GM12892 (cell line): ENCODE data around the gene UNC5A.

Source experiments
- DNase-seq: peaks from one replicate; pipeline ENCODE4 v3.0.0; 2011; ENCODE audit not compliant: insufficient read length
- FAIRE-seq: peaks from 2 replicates; lab custom pipeline; 2011; peaks lifted over from hg19 to GRCh38; lab: Jason Lieb, UNC
- POLR2A ChIP-seq: IDR thresholded peaks from 2 replicates; pipeline ENCODE4 v1.6.1; 2011; ENCODE audit warnings: low read depth, low read length, control low read depth
- POLR2AphosphoS5 ChIP-seq: IDR thresholded peaks from 2 replicates; pipeline ENCODE4 v1.6.1; 2011; ENCODE audit warnings: low read depth, low read length, control low read depth
- TAF1 ChIP-seq: IDR thresholded peaks from 2 replicates; pipeline ENCODE4 v1.6.1; 2011; ENCODE audit warnings: low read depth, mild to moderate bottlenecking, control low read depth, low read length, borderline replicate concordance

The UNC5A gene

GRCh38 chr5:176892663-176893062 is 82.3 kb downstream of the UNC5A start:
- FAIRE-seq (no peak), DNase-seq (no peak)
- TF ChIP-seq TAF1 (no peak), POLR2A (no peak), POLR2AphosphoS5 (no peak)

GRCh38 chr5:176894298-176894697 is 83.9 kb downstream of the UNC5A start:
- no peak for FAIRE-seq
- DNase-seq: no peak
- no peak for TF ChIP-seq POLR2AphosphoS5
- no peak for TF ChIP-seq POLR2A
- no peak for TF ChIP-seq TAF1

- FAIRE-seq (no peak), DNase-seq (no peak)
- TF ChIP-seq POLR2AphosphoS5 (no peak), POLR2A (no peak), TAF1 (no peak)
Measured at GRCh38 chr5:176895831-176896230, 85.5 kb downstream of the UNC5A start.

DNA sequence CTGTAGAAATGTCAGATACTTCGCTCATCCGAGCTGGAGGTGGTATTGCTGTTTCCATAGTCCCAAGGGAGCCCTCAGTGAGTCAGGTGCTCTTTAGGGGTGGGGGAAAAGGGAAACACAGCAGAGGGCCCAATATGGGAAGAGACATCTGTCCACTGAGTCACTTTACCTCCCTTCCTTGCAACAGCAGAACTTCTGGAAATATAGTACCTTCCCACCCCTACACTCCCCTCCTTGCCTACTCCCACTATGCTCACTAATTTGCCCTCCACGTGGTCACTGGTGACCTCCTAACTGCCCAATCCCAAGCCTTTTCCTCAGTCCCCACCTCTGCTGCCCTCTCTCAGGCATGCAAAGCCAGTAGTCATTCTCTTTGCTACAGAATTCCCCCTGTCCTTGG is 86.9 kb downstream of the UNC5A start:
- FAIRE-seq (no peak), DNase-seq (no peak)
- no peak for TF ChIP-seq POLR2A
- TF ChIP-seq TAF1: no peak
- no peak for TF ChIP-seq POLR2AphosphoS5

GRCh38 chr5:176899296-176899891 is 89.0 kb downstream of the UNC5A start, which contains the start of gene HK3:
TSS of gene HK3 (minus strand) at chr5:176899346. CDS start at chr5:176896159, 3,187 bp downstream.
- no peak for DNase-seq
- TF ChIP-seq TAF1: no peak
- no peak for TF ChIP-seq POLR2A
- TF ChIP-seq POLR2AphosphoS5: no peak
- FAIRE-seq: no peak

- TF ChIP-seq POLR2A (no peak), TAF1 (no peak), POLR2AphosphoS5 (no peak)
- FAIRE-seq: no peak
- no peak for DNase-seq
Measured at GRCh38 chr5:176899946-176900779, 89.8 kb downstream of the UNC5A start.

- FAIRE-seq (peak; percentile 40), DNase-seq (no peak)
- TF ChIP-seq TAF1 (no peak), POLR2AphosphoS5 (no peak), POLR2A (no peak)
Measured at GRCh38 chr5:176900780-176901204, 90.4 kb downstream of the UNC5A start.

DNA sequence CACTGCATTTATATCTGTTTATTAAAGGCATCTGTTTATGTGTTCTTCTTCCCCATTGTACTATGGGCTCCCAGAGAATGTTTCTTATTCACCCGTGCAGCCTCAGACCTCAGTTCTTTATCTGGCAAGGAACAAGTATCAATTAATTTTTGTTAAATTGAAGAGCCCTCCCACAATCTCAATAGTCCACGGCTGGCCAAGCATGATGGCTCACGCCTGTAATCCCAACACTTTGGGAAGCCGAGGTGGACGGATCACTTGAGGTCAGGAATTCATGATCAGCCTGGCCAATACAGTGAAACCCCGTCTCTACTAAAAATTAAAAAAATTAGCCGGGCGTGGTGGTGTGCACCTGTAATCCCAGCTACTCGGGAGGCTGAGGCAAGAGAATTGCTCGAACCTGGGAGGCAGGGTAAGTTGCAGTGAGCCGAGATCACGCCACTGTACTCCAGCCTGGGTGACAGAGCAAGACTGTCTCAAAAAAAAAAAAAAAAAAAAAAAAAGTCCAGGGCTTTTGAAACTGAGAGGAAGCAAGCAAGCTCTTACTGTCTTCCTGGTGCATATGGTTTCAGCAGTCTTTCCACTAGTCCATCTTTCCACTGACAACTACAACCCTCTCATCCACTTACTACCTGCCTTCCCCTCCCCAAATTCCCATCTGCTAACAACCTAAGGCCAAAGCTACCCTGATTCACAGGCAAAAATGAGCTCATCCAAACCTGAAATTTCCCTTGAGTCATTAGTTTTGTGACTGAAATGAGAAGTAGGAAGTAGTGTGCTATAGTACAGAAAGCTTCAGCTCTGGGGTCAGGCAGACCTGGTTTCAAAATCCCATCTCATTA is 91.1 kb downstream of the UNC5A start:
- FAIRE-seq: peak; percentile 69
- no peak for DNase-seq
- no peak for TF ChIP-seq POLR2AphosphoS5
- TF ChIP-seq POLR2A: no peak; the same call in 1 of the 2 replicates
- no peak for TF ChIP-seq TAF1

DNA sequence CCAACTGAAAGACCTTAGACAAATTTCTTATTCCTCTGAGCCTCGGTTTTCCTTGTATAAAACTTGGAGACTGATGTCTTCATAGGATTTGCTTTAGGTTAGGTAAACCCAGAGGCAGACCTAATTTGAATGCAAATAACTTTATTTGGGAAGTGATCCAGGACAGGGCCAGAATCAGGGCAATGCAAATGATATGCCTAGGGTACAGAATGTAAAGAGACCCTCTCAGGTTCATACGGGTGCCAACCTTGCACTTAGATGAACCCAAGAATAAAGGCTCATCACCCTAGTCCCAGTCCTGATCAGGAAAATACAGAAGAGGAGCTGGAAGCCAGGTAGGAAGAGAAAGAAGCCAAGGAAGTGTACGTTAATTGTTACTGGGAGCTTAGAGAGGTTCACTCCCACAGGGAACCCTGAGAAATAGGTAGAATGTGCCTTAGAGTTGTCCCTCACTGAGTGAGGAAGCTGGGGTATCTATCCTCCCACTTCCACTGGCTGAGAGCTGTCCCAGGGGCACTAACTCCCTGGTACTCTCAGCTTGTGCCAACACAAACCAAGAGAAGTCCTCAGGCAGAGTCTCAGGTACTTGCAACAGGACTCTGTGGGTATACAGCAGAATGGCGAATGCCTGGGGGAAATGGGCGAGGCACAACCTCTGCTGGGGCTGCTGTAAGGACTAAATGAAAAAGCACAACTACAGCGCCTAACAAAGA is 91.9 kb downstream of the UNC5A start:
- no peak for TF ChIP-seq TAF1
- TF ChIP-seq POLR2A: 0 out of 2 replicates have a peak, but pooled peaks have one; percentile 35
- peak; percentile 34; the same call in 1 of the 2 replicates for TF ChIP-seq POLR2AphosphoS5

DNA sequence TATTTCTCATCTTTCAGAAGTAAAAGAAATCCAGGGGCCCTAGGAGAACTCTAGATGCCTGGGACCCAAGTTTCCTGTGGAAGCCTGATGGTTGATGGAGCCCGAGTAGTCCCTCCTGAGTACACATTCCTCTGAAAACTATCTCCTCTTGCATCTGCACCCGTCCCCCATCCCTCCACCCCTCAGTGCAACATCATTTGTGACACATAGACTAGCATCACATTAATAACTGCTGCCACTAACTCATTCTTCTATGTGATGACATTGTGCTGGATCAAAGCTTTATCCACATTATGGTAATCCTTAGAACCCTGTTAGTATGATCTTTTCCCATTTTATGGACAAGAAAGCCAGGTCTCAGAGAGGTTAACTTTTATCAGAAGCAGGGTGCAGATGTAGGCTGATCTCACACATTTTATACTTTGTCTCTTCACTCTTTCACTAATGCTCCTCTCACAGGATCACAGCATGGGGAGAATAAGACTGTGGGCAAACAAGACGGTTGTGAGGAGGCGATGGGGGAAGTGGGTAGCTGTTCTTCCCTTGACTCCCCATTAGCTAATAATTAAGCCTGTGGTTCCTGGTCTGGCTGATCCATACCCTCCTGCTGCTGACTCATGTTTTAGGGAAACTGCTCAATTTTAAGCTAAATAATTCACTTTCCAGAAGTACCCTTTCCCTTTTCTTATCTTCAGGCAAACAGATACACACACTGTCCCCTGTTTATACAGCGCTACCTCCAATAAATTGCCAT is 92.7 kb downstream of the UNC5A start:
- FAIRE-seq: no peak
- no peak for DNase-seq
- TF ChIP-seq POLR2AphosphoS5: no peak
- no peak for TF ChIP-seq POLR2A
- no peak for TF ChIP-seq TAF1

More for the DNA sequence above, 91.9 kb downstream of the UNC5A start:
- FAIRE-seq: no peak
- no peak for DNase-seq

DNA sequence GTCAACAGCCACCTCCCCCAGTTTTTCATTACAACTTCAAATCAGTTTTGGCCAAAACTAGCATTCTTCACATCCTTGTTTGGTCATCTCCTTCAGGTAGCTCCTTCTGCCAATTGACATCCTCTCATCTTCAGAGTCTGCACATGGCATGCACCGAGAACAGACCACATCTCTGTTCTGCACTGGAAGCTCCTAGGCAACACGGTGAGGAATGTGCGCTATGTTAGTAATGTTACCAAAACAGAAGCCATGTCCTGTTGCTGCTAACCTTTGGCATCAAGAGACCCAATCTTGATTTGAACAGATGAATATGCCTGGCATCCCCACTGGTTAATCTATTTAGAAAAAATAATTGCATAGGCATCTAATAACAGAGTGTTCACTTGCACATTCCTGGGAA is 93.9 kb downstream of the UNC5A start:
- no peak for TF ChIP-seq TAF1
- TF ChIP-seq POLR2AphosphoS5: no peak
- no peak for TF ChIP-seq POLR2A
- DNase-seq: no peak
- no peak for FAIRE-seq
